HG03097 (cell line): ENCODE results near the gene RIIAD1.
"Not testable (repeated sequence)": the region's sequence is repeated elsewhere in the genome, so short reads cannot be mapped to it uniquely, and the experiment has no call there.

ENCODE experiments used
- ATAC-seq: cut with Tn5 transposase; IDR thresholded peaks from one replicate; pipeline ENCODE4 v1.9.1; 2021; ENCODE audit not compliant: unreplicated experiment, low FRiP score

RIIAD1 gene

DNA sequence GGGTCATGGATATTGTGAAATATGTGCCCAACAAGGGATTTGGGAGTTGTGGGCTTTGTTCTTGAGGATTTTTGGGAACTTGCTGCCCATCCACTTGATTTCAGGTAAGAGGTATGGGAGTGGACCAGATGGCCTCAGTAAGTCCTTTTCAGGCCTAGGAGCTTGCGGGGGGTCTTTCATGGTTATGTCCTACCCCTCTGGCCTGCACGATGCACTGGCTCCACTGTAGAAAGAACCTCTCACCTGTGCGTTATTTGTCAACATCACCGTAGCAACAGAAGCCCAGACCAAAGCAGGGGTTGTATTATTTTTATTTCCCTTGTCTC lies 8.6 kb downstream of the RIIAD1 start:
- ATAC-seq = no peak

DNA sequence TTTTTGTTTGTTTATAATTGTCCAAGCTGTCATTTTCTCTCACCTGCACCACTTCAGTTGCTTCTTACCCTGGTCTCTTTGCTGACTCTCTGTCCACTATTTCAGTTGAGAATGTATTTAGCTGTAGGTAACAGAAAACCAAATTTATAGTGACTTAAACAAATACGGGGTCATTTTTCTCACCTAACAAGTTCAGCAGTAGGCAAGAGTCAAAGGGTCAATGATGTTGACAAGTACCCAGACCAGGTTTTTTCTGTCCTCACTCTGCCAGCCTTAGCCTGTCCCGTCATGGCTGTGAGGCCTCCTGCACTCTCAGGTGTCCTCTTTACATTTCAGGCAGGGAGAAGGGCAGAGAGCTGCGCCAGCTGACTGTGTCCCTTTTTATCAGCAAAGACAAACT lies 11.8 kb downstream of the RIIAD1 start:
- no peak for ATAC-seq

DNA sequence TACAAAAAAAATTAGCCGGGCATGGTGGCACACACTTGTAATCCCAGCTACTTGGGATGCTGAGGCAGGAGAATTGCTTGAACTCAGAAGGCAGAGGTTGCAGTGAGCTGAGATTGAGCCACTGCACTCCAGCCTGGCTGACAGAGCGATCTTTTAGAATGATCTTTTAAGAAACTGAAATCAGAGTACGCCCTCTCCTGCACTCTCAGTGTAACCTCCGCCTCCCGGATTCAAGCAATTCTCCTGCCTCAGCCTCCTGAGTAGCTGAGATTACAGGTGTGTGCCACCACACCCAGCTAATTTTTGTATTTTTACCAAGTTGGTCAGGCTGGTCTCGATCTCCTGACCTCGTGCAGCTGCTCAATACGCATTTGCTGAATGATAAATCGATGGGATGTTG lies 12.7 kb downstream of the RIIAD1 start:
- ATAC-seq = not testable (repeated sequence)

DNA sequence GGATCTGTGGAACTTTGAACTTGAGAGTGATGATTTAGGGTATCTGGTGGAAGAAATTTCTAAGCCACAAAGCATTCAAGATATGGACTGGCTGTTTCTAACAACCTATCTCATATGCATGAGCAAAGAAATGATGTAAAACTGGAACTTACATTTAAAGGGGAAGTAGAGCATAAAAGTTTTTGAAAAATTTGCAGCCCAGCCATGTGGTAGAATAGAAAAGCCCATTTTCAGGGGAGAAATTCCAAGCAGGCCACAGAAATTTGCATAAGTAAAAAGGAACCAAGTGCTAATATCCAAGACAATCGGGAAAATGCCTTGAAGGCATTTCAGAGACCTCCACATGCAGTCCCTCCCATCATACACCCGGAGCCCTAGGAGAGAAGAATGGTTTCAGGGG lies 15.7 kb downstream of the RIIAD1 start:
- ATAC-seq = no peak

DNA sequence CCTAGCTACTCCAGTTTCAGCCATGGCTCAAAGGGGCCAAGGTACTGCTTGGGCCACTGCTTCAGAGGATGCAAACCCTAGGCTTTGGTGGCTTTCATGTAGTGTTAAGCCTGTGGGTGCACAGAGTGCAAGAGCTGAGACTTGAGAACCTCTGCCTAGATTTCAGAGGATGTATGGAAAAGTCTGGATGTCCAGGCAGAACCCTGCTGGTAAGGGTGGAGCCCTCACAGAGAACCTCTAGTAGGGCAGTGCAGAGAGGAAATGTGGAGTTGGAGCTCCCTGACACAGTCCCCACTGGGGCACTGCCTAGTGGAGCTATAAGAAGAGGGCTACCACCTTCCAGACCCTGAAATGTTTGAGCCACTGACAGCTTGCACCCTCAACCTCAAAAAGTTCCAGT lies 16.2 kb downstream of the RIIAD1 start:
- ATAC-seq = no peak

DNA sequence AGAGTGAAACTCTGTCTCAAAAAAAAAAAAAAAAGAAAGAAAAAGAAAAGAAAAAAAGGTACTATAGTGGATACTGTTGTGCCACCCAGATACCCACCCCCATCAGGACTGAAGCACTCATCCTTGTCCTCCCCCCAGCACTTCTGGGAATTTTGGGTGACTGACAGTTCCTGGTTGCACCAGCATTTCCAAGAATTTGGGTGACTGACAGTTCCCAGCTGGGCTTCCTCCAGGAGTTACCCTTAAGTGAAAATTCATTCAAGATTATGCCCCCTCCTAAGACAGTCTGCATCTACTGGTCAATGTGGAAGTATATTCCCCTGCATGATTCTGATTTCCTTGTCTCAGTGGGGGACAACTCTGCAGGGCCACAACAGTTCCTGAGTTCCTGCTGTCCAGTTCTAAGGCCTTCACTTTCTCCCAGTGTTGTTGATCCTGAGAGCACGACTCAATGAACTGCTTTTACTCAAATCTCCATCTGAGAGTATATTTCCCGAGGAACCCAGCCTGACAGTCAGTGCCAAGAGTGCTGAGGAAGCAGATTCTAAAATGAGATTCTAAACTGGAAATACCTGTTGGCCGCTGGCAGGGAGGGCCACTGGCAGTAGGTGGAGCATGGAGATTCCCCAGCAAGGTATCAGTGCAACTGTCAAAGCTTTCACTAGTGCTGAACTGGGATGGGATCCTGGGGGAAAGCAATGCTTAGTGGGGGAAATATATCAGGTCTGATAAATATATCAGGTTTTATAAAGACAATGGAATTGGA lies 18.5 kb downstream of the RIIAD1 start:
- no peak for ATAC-seq

DNA sequence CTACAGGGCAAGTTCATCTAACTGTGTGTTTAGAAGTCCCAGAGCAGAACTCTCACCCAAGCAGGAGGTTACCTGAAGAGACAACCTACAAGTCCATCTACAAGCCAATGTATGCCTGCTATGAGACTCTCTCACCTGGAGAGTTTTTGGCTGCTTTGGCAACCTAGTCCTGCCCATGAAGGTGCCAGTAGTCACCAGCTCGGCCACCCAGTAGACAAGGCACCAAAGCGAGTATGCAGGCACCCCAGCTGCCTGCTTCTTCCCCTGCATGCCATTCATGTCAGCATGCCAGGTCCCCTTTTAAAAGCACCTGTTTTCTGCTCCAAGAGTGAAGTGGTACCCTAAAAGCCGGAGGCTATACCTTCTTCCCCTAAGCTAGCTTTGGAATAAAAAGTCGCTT lies 20.2 kb downstream of the RIIAD1 start:
- no peak for ATAC-seq

DNA sequence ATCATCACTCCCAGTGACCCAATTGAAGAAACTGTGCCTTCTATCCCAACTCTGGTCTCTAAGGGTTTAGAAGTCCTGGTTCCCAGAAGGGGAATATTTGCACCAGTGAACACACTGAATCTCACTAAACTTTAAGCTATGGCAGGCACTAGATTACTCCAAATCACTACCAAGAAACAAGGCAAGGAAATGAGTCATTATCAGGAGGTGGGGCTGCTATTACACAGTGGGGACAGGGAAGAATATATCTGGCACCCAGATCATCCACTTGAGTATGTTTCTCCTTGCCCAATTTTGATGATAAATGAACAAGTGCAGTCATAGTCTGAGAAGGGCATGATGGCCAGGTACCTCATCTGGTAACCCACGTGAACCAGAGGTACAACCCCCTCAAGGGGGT lies 35.0 kb downstream of the RIIAD1 start:
- no peak for ATAC-seq

DNA sequence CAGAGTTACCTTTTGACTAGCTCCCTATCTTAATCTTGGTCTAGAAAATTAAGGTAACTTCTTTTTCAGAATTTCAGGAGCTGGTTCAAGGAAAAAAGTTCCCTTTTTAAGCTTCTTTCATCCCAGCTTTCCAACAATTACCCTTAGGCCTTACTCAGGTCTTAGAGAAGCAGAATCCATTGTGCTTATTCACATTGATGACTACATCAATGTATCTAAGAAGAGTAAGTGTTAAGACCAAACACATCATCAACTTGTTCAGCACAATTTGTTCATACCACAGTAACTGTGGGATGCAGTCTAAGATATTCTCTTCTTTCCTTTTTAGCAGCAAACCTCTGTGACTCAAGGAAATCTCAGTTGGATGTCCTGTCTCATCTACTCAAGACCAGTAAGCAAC lies 37.9 kb downstream of the RIIAD1 start:
- ATAC-seq = no peak

DNA sequence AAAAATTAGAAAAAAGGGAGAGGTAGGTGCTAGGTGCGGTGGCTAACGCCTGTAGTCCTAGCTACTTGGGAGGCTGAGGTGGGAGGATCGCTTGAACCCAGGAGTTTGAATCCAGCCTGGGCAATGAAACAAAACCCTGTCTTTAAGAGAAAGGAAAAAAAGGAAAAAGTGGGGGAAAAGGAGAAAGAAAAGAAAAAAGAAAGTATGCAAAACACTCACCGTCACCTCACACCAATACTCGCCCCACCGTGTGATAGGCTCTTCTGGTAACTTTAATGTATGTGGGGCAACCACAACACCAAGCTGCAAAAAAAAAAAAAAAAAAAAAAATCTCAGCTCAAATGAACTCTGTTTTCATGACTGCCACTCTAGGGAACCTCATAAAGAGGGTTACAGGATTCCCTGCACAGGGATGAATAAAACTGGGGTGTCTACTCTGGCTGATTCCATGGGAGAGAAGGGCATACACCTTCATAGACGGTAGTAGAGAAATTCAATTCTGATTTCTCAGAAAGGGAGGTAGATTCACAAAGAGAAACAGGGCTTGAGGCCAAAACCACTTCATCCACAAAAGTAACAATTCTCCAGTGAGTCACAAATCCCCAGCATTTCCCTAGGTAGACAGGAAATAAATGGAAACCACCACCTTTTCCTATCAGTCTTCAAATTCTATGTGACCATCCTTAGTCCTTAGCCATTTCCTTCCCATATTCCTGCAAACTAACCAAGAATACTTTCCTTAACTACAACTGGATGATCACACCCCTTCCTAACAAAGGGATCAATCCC lies 39.5 kb downstream of the RIIAD1 start:
- ATAC-seq = no peak

DNA sequence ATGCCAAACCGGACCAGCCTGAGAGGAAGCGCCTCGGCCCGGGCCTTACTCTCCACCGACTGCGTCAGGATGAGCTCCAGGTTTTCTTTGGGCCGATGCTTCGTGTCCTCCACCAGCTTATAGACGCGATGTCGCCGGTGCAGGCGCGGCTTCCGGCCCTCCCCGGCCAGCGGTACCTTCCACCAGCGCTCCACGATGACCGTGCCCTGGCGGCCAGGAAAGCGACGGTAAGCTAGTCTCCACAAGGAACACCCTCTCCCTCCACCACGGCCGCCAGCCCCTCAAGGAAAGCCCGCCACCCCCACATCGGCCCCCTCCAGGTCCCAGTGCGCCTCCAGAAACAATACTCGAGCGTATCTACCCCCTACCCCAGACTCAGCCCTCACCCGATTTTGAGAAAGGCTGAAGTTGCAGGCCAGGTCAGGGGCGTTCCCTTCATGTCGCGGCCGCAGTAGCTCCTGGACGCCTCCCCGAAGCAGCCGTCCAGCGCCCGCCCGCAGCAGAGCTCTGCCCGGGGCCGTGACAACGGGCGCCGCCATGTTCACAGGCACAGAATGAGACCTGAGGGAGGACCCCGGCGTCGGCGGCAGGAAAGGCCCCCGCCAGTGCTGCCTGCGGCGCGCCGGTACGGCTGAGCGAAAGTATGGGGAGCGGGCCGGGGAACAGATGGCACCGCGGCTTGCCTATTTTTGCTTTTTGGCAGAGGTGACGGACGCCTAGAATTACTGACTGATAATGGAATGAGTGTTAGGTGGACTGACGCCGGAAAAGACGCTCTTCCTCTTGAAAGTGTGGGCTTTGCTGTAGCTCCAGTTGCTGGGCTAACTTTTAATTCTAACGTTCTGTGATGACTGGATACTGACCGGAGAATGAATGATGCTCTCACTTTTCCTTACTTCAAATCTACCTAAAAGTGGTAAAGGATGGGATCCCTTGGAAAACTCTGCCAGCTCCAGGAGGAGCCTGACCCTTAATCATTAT lies 41.9 kb downstream of the RIIAD1 start, which contains the start of gene MRPL9:
Gene MRPL9 (minus strand): TSS at position 556 of the 981 bp plus-strand sequence. CDS start 17 bp downstream, at position 539.
- peak; percentile 90 for ATAC-seq

DNA sequence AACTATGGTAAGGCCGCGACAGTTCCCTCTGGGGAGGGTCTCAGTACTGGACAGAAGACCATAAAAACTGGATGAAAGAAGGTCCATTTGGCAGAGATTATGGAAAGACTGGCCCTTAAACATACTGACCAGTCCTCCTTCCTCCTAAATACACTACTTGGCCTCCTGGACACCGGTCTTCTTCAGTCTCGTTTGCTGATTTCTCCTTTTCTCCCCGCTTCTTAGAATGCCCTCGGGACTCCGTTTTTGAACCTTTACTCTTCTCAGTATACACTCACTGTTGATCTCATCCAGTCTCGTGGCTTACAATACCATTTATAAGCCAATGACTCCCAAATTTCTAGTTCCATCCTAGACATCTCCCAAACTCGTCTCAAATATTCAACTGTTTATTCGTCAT lies 42.7 kb downstream of the RIIAD1 start:
- ATAC-seq = no peak

DNA sequence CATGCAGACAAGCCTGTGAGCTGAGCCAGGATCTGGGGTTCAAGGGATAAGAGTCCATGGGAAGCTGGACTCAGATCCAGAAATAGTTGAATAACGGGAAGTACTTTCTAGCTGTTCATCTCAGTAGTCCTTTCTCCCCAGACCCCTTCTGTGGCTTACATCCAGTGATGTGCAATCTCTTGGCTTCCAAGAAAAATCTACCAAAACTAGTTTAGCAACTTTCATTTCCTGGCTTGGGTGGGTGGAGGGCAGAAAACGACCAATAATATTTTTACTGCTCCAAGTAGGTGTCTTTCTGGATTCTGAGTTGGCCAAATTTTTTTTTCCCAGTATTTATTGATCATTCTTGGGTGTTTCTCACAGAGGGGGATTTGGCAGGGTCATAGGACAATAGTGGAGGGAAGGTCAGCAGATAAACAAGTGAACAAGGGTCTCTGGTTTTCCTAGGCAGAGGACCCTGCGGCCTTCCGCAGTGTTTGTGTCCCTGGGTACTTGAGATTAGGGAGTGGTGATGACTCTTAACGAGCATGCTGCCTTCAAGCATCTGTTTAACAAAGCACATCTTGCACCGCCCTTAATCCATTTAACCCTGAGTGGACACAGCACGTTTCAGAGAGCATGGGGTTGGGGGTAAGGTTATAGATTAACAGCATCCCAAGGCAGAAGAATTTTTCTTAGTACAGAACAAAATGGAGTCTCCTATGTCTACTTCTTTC lies 47.2 kb downstream of the RIIAD1 start:
- ATAC-seq = not testable (repeated sequence)

DNA sequence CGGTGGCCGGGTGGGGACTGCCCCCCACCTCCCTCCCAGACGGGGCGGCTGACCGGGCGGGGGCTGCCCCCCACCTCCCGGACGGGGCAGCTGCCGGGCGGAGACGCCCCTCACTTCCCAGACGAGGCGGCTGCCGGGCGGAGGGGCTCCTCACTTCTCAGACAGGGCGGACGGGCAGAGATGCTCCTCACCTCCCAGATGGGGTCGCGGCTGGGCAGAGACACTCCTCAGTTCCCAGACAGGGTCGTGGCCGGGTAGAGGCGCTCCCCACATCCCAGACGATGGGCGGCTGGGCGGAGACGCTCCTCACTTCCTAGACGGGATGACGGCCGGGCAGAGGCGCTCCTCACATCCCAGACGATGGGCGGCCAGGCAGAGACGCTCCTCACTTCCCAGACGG lies 47.9 kb downstream of the RIIAD1 start:
- not testable (repeated sequence) for ATAC-seq

DNA sequence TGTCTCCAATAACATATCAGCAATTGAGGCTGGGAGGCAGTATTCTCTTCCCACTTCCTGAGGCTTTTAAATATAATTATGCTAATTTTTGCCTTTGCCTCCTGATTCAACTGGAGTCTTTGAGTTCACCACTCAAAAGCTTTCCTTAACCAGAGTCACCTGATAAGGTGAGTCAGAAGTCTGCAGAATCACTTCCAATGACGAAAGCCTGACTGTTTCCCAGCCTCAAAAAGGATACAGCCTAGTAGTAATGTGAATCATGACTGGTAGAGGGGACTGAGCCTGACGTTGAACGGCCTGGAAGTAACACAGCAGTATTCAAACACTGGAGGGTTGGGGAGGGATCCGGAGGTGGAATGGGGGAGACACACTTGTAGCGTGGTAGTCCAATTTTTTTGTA lies 52.4 kb downstream of the RIIAD1 start:
- no peak for ATAC-seq

DNA sequence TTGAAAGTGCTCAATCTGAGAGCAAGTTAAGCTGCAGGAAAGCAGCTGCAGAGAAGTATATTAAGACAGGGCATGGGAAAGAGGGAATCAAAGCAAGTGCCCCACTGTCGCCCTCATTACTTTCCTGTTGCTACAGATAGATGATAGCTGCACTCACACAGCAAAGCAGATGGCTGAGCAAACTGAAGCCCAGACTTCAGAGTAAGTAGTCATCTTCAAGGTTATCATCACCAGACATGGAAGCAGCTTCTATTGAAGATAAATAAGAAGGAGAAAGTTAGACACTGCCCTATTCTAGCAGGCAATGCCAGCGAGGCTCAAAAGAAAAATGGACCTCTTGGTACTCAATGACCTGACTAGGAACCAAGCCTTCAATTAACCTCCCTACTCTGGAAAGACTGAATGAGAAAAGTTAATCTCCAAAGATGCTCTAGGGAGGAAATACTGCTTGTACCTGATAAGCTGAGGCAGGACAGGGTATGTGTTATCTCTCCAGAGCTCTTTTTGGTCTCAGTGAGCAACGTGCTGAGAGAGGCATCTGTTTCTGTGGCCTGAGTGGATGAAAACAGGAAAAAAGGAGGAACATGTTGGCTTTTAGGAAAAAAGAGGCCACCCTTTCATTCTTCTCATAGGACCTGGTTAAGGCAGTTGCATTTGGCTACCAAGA lies 53.1 kb downstream of the RIIAD1 start:
- ATAC-seq = no peak

DNA sequence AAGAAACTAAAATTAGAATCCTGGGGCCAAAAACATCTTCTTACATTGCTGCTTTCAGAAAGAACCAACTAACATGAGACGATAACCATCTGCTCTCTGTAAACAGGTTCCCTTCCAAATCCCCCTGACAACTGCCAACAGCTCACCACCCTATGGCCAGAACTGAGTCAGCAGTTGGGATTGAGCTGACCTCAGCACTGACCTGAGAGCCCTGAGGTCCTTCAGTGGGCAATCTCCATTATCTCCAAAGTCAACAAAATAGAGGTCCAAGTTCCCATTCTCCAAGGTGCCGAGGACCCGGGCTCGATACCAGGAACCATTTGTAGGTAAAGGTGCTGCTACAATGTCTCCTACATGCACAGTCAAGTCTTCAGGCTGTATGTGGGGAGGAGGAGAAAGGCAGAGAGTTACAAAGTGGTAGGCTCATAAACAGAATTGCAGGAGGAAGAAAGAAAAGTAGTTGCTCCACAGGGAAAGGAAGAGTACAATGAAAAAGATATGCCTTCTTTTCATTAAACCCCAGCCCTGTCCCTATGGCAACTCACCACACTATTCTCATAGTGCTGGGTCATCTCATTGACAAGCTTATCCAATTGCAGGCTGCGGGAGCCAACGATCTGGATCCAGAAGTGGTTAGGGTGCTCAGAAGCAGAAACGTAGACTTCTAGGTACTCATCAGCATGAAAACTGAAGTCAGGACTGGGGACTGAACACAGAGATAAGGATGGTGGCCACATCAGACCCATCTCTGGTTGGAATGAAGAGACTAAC lies 54.8 kb downstream of the RIIAD1 start:
- ATAC-seq = no peak

DNA sequence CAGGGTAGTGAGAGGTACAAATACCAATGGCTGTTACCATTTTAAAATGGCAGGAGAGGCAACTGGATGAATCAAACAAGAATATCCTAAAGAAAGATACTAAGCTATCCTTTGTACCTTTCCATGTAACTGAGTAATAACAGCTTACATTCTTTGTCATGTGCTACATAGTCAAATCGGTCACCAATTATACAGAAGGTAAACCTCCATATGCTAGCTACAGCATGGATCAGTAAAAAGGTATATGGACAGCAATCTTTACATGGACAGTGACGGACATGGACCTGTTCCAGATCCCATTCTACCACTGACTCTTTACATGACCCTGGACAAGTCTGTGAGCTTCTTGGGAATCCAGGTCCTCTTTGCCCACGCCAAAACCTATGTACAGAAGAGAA lies 55.3 kb downstream of the RIIAD1 start:
- no peak for ATAC-seq

DNA sequence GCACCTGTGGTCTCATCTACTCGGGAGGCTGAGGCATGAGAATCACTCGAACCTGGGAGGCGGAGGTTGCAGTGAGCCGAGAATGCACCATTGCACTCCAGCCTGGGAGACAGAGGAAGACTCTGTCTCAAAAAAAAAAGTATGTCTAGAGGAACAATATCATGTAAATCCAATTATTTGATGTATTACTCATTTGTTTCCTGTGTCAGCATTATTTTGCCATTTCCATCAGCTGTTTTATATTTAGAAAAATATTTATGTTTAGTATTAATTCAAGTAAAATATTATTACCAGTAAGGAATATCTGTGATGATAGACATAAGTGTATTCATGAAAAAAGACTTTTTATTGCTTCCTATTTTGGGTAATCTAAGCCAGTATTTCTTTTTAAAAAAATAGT lies 56.0 kb downstream of the RIIAD1 start:
- no peak for ATAC-seq
